GM19372 (cell line): ENCODE data around the gene ST7.

Experiments
- ATAC-seq: cut with Tn5 transposase; IDR thresholded peaks from one replicate; pipeline ENCODE4 v1.9.1; 2021; ENCODE audit warnings: mild to moderate bottlenecking, low read depth, moderate library complexity; ENCODE audit not compliant: unreplicated experiment

ST7 gene

GRCh38 chr7:117085769-117086463 lies 132.6 kb downstream of the ST7 start:
- ATAC-seq, result no peak

GRCh38 chr7:117086788-117087187 lies 133.5 kb downstream of the ST7 start:
- no peak for ATAC-seq

GRCh38 chr7:117087639-117088396 lies 134.5 kb downstream of the ST7 start:
- no peak for ATAC-seq

GRCh38 chr7:117088623-117089194 lies 135.4 kb downstream of the ST7 start:
- ATAC-seq, result no peak

- ATAC-seq, result no peak
Observed at GRCh38 chr7:117090791-117091190, 137.5 kb downstream of the ST7 start.

- no peak for ATAC-seq
Observed at GRCh38 chr7:117091721-117092120, 138.4 kb downstream of the ST7 start.

- no peak for ATAC-seq
Observed at GRCh38 chr7:117092785-117093184, 139.5 kb downstream of the ST7 start.

GRCh38 chr7:117094457-117094856 lies 141.2 kb downstream of the ST7 start:
- ATAC-seq, result no peak

GRCh38 chr7:117095055-117095454 lies 141.8 kb downstream of the ST7 start:
- no peak for ATAC-seq

GRCh38 chr7:117096330-117096729 lies 143.0 kb downstream of the ST7 start:
- ATAC-seq, result no peak

- ATAC-seq, result no peak
Observed at GRCh38 chr7:117096942-117097341, 143.6 kb downstream of the ST7 start.

GRCh38 chr7:117097860-117098259 lies 144.6 kb downstream of the ST7 start:
- ATAC-seq, result no peak

GRCh38 chr7:117098457-117098856 lies 145.2 kb downstream of the ST7 start:
- no peak for ATAC-seq

- no peak for ATAC-seq
Observed at GRCh38 chr7:117101026-117101425, 147.7 kb downstream of the ST7 start.

- peak; percentile 94 for ATAC-seq
Observed at GRCh38 chr7:117110480-117111315, 157.4 kb downstream of the ST7 start.

- no peak for ATAC-seq
Observed at GRCh38 chr7:117111535-117111934, 158.2 kb downstream of the ST7 start.

- ATAC-seq, result no peak
Observed at GRCh38 chr7:117112640-117113039, 159.3 kb downstream of the ST7 start.

- no peak for ATAC-seq
Observed at GRCh38 chr7:117113871-117114270, 160.6 kb downstream of the ST7 start.

GRCh38 chr7:117114272-117114671 lies 161.0 kb downstream of the ST7 start:
- no peak for ATAC-seq

GRCh38 chr7:117116211-117116610 lies 162.9 kb downstream of the ST7 start:
- no peak for ATAC-seq

- no peak for ATAC-seq
Observed at GRCh38 chr7:117117172-117117571, 163.9 kb downstream of the ST7 start.
